C1 segment of cervical spinal cord (tissue), 14 donors: Measurements from ENCODE around the gene MZF1.
"Not testable (repeated sequence)": the region's sequence is repeated elsewhere in the genome, so short reads cannot be mapped to it uniquely, and the experiment has no call there.

ENCODE experiments used
- DNase-seq, 14 donors: peaks; one replicate each; lab custom pipeline; 2025; lab: John Stamatoyannopoulos, UW

Gene MZF1

DNA sequence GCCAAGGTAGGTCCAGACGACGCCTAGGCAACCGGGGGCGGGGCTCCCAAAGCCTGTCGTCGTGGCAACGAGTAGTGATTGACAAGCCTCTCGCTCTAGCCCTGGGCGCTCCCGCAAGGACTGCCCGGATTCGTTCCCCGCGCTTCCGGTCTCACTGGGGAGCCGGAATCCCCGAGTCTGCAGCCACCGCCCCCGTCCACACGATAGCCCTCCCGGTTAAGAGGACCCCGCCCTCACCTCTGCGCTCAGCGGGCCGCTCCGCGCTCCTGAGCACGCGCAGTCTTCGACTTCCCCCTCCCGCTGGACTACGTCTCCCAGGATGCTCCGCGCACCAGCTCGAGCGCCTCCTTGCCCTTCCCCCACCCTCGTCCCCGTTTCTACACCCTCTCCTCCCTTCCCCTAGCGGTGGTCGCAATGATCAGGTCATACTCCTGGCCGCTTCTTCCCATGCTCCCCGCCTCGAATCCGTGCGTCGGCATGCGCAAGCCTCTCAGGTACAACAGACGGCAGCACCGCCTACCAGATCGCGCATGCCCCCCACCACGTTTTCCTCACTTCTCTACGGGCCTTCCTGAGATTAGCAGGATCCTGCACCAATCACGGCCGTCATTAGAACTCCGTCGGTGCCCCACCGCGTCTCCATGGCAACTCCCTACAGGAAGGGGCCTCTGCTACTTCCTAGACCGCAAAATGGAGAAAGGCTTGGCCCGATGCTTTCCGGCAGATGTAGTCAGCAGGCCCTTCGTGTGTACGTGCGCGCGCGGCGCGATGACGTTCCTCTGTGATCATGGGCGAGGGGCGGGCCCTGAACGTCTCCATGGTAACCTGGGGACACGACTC lies at the start of gene MZF1:
Gene MZF1, minus strand, starts transcription at position 518 of the 840 bp plus-strand sequence. CDS start 1,946 bp downstream, outside the sequence.
- no peak for DNase-seq

DNA sequence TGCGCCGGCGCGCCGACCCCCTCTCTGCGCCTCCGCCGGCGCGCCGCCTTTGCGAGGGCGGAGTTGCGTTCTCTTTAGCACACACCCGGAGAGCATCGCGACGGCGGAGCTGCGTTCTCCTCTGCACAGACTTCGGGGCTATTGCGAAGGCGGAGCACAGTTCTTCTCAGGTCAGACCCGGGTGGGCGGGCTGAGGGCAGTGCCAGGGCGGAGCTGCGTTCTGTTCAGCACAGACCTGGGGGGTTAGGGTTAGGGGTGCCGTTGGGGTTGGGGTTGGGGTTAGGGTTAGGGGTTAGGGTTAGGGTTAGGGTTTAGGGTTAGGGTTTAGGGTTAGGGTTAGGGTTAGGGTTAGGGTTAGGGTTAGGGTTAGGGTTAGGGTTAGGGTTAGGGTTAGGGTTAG lies 34.1 kb upstream of the MZF1 start:
- DNase-seq: not testable (repeated sequence)

GRCh38 chr19:58606251-58606896 lies 33.2 kb upstream of the MZF1 start:
- not testable (repeated sequence) for DNase-seq

DNA sequence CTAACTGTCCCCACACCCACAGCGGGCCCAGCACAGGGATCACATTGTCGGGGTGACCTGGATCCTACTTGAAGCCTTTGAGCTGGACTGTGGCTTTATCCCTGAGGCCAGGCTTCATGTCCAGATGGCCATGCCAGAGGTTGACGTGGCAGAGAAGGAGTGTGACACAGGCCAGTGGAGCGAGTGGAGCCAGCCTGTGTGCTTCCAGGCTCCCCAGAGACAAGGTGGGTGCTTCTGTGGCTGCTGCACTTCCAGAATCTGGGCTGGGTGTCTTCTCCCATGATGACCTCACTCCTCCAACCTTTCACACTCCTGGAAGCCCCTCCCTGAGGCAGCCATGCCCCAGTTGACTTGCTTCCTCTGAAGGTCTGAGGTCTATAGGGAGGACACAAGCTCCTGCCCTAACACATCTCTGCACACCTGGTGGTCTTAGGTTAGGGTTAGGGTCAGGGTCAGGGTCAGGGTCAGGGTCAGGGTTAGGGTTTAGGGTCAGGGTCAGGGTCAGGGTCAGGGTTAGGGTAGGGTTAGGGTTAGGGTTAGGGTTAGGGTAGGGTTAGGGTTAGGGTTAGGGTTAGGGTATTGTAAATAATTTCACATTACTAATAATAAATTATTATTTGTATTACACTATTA lies 13.1 kb upstream of the MZF1 start:
- DNase-seq: no peak

GRCh38 chr19:58585442-58586132 lies 12.5 kb upstream of the MZF1 start:
- no peak for DNase-seq

GRCh38 chr19:58584498-58585441 lies 11.6 kb upstream of the MZF1 start:
- DNase-seq: no peak

DNA sequence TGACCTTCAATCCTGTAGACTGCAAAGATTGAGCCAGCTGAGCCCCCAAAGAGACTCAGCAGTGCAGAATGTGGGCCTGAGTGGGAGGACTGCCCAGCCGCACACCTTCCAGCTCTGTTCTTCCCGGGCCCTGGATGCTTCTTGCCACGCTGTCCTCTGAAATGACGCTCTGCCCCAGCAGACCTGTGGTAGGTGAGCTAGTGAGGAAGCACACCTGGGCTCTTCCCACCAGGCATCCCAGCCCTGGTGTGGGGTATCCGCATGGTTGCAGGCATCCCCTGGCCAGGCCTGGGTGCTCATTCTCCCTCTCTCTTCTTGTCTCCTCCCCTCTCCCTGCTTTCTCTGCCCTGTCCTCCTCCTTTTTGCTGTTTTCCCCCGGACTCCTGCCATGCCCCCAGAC lies 9.8 kb upstream of the MZF1 start:
- no peak for DNase-seq

GRCh38 chr19:58581227-58582141 lies 8.3 kb upstream of the MZF1 start:
- no peak for DNase-seq

DNA sequence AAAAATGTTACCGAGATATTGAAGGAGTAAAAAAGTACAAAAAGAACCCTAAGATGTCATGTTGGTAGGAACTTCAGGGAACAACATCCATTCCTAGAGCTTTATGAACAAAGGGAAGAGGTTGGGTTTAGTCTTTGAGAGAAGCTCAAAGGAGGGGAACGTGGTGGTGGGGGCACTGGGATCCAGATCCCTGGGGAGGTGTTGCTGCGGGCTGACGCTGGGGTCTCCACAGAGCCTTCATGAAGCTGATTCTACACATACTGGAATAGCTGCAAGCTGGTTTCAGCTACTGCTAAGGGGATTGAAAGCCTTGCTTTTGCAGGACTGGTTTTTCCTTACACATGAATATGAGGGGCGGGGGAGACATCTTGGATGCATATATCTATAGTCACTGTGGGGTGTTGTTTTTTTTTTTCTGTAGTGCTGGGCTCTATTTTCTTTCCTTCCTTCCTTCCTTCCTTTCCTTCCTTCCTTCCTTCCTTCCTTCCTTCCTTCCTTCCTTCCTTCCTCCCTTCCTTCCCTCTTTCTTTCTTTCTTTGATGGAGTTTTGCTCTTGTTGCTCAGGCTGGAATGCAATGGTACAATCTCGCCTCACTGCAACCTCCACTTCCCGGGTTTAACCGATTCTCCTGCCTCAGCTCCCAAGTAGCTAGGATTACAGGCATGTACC lies 6.5 kb upstream of the MZF1 start:
- DNase-seq: no peak

DNA sequence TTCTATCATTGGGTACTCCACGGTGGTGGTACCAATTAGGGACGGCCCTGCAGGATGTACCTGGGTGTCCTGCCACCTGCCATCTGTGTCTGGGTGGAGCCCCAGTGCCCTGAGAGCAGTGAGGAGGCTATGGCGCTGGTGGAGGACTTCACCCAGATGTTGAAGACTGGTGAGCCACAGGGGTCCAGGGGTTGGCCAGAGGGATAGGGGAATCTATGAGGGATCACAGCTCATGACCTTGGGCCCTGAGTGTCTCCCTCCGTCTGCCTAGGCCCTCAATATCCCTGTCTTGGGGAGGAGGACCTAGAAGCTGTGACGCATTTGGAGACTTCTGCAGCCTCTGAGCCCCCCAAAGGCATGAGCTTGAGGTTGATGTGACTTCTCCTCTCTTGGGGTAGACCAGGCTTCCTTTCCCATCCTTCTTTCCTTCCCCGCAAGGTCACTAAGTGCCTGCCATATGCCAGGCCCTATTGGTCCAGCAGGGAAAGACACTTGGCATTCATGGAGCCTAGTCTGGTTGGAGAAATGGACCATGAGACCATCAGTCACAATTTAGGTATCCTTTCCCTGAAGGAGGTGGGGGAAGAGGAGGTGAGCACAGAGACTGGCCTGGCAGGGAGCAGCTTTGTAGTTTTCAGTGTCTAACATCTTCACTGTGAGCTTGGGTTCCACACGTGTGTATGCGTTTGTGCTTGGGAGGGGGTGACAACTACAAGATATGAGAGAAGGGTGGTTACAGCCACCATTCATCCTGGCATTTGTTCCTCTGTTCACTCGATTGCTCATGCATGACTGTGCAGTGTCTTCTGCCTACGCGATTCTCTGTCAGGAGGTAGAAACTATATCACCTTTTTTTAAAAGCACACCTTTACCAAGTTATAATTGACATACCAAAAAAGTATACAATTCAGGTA lies 5.1 kb upstream of the MZF1 start:
- DNase-seq: no peak

GRCh38 chr19:58577581-58577980 lies 4.4 kb upstream of the MZF1 start:
- DNase-seq: not testable (repeated sequence)

- DNase-seq: no peak
These were observed 2.3 kb upstream of the MZF1 start for GRCh38 chr19:58575183-58576041.

GRCh38 chr19:58573658-58574164 lies 576 bp upstream of the MZF1 start:
- no peak for DNase-seq

- DNase-seq: no peak
These were observed 913 bp downstream of the MZF1 start for GRCh38 chr19:58572026-58572817.

DNA sequence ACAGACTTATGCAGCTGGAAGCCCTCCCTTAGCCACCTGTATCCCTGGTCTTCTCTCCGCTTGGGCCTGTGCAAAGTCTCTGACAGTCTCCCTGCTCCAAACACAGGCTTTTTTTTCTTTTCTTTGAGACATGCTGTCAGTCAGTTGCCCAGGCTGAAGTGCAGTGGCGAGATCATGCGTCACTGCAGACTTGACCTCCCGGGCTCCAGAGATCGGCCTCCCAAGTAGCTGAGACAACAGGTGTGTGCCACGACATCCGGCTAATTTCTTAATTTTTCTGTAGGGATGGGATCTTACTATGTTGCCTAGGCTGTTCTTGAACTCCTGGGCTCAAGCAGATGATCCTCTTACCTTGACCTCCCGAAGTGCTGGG lies 1.6 kb downstream of the MZF1 start:
- DNase-seq: no peak
